ENCODE measurements around the gene FNDC11. TPM values are rescaled to one million over a fixed set of nuclear protein-coding genes. Genes with fewer than 3 reads are reported as not detected.
"Not testable (repeated sequence)": the region's sequence is repeated elsewhere in the genome, so short reads cannot be mapped to it uniquely, and the experiment has no call there.

The FNDC11 gene
- polyA plus RNA-seq (ENCODE audit: insufficient read length) = 0.13 TPM

GRCh38 chr20:63553933-63554290 is at the start of gene FNDC11:
Gene FNDC11 (plus strand): TSS chr20:63554159. CDS start chr20:63555664, 1,505 bp downstream.
- peak; percentile 32 for DNase-seq

- DNase-seq = no peak
These were observed 49.3 kb upstream of the FNDC11 start for GRCh38 chr20:63504642-63505041.

- DNase-seq = no peak
These were observed 48.7 kb upstream of the FNDC11 start for GRCh38 chr20:63505281-63505680.

- DNase-seq = no peak
These were observed 48.2 kb upstream of the FNDC11 start for GRCh38 chr20:63505723-63506122.

- DNase-seq = no peak
These were observed 46.7 kb upstream of the FNDC11 start for GRCh38 chr20:63507083-63507743.

- no peak for DNase-seq
These were observed 45.7 kb upstream of the FNDC11 start for GRCh38 chr20:63508072-63508768.

GRCh38 chr20:63509088-63509564 is 44.8 kb upstream of the FNDC11 start:
- DNase-seq = no peak

- DNase-seq = no peak
These were observed 40.8 kb upstream of the FNDC11 start for GRCh38 chr20:63513207-63513606.

- not testable (repeated sequence) for DNase-seq
These were observed 39.4 kb upstream of the FNDC11 start for GRCh38 chr20:63514520-63514919.

- no peak for DNase-seq
These were observed 36.3 kb upstream of the FNDC11 start for GRCh38 chr20:63517376-63518309.

GRCh38 chr20:63518351-63518861 is 35.6 kb upstream of the FNDC11 start:
- DNase-seq = no peak

GRCh38 chr20:63518946-63519667 is 34.9 kb upstream of the FNDC11 start:
- DNase-seq = no peak

GRCh38 chr20:63519668-63520503 is 34.1 kb upstream of the FNDC11 start:
- DNase-seq = no peak

- DNase-seq = peak; percentile 88
These were observed 33.4 kb upstream of the FNDC11 start, which contains the start of gene PPDPF for GRCh38 chr20:63520504-63520933. Gene PPDPF (plus strand): TSS chr20:63520765. CDS start chr20:63521309, 544 bp downstream.

GRCh38 chr20:63520934-63521601 is 32.9 kb upstream of the FNDC11 start:
- peak; percentile 87 for DNase-seq

GRCh38 chr20:63521602-63522001 is 32.4 kb upstream of the FNDC11 start:
- no peak for DNase-seq

GRCh38 chr20:63522091-63522868 is 31.7 kb upstream of the FNDC11 start:
- no peak for DNase-seq

GRCh38 chr20:63522981-63523611 is 30.9 kb upstream of the FNDC11 start:
- DNase-seq = no peak

GRCh38 chr20:63525185-63525584 is 28.8 kb upstream of the FNDC11 start:
- no peak for DNase-seq

Data from hindlimb muscle (tissue), 1 donor.